Transverse colon (tissue), 4 donors: ENCODE measurements around the gene FGD5. TPM values are rescaled to one million over a fixed set of nuclear protein-coding genes. Genes with fewer than 3 reads are reported as not detected.
A peak's percentile ranks its signal among the peaks of the same experiment; 100 is the strongest.

Experiments
- DNase-seq: peaks from one replicate; pipeline ENCODE4 v3.0.0-alpha.2; 2019
- H3K27ac ChIP-seq, 4 donors: fragments of 200-600 bp; sonication (generic); 2 replicates each; pipeline ENCODE4 v1.5.1; 2016 to 2018; ENCODE audit warnings: inconsistent platforms in 4 of 4
- H3K27me3 ChIP-seq: fragments of 200-600 bp; sonication (generic); 2 replicates; pipeline ENCODE4 v1.5.1; 2017; ENCODE audit warnings: inconsistent platforms
- H3K36me3 ChIP-seq, 4 donors: fragments of 200-600 bp; sonication (generic); 2 replicates each; pipeline ENCODE4 v1.5.1; 2017 to 2019; ENCODE audit warnings: inconsistent platforms in 4 of 4
- H3K4me1 ChIP-seq, 4 donors: fragments of 200-600 bp; sonication (generic); 2 replicates each; pipeline ENCODE4 v1.5.1; 2017 to 2020; ENCODE audit warnings: inconsistent platforms in 4 of 4
- H3K4me3 ChIP-seq, 4 donors: fragments of 200-600 bp; sonication (generic); 1 replicate in 1 of 4; 2 replicates in 3 of 4; pipeline versions ENCODE4 v1.5.1 to v1.6.1; 2017 to 2019; ENCODE audit warnings: inconsistent platforms in 4 of 4
- H3K9me3 ChIP-seq, 2 donors: fragments of 200-600 bp; sonication (generic); 2 replicates each; pipeline ENCODE4 v1.5.1; 2017 to 2019; ENCODE audit warnings: inconsistent platforms in 2 of 2
- CTCF ChIP-seq, 5 experiments: fragments of 200-600 bp in 3 of 5; fragments of 450-650 bp in 2 of 5; sonication (generic) in 3 of 5; IDR thresholded peaks; 1 replicate in 2 of 5; 2 replicates in 3 of 5; pipeline ENCODE4 v1.5.1; 2016 to 2017; ENCODE audit warnings: antibody characterized with exemption in 5 of 5, inconsistent platforms in 3 of 5, mild to moderate bottlenecking in 2 of 5, moderate library complexity in 1 of 5
- EP300 ChIP-seq: sonication (generic); formaldehyde crosslinking; IDR thresholded peaks from one replicate; pipeline ENCODE4 v1.6.1; 2017; ENCODE audit warnings: antibody characterized with exemption, low read depth
- POLR2A ChIP-seq: fragments of 450-650 bp; IDR thresholded peaks from one replicate; pipeline ENCODE4 v1.6.1; 2016; ENCODE audit warnings: antibody characterized with exemption, mild to moderate bottlenecking, moderate library complexity
- POLR2AphosphoS5 ChIP-seq, 3 donors: sonication (generic); formaldehyde crosslinking; IDR thresholded peaks; one replicate each; pipeline ENCODE4 v1.6.1; 2016; ENCODE audit warnings: antibody characterized with exemption in 3 of 3
- WGBS, 2 donors: methylation state at CpG; one replicate each; pipeline ENCODE4 v1.1.5; 2018; ENCODE audit warnings: low coverage in 1 of 2; 5-methylcytosine and 5-hydroxymethylcytosine counted together
- in situ Hi-C, 4 donors: fragments of 200-750 bp; cut with MboI; loops; one replicate each; pipeline versions ENCODE4 v1.15.0 to v1.15.1; 2017; ENCODE audit warnings: low sequenced_read_pairs in 3 of 4, low pct_ligation_motif_present in 1 of 4, low pct_unique_long_range_greater_than_20kb in 1 of 4
- intact Hi-C: fragments of 100-400 bp; cut with DNase I; formaldehyde crosslinking; loops from one replicate; pipeline ENCODE4 v1.15.1; 2023; ENCODE audit warnings: low total_unique reads
- total RNA-seq, 4 donors: library from RNA; depleted of rRNA; stranded (reverse); fragments of >200 nt; gene quantifications; one replicate each; pipeline ENCODE4 v1.1.0, GENCODE V29; 2016

The FGD5 gene
- total RNA-seq, 4 donors from 2014 or later = 5.6 to 15.9 (median 10.2) TPM

DNA sequence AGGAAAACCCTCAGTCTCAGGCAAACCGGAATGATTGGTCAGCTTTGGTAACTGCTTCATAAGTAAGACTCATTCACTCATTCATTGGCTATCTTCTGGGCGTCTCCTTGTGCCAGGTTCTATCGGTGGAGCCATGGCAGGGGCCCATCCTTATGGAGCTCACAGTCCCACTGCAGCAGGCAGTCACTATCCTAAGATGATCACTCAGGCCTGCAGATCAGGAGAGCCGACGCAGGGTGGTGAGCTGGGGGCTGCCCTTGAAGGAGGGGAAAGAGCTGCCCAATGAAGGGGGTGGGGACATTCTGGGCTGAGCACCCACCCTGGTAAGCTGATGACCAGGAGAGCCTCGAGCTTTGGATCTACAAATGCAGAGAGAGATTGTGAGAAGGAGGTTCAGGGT, 20.5 kb upstream of the FGD5 start:
- Histone ChIP-seq H3K27me3 (no peaks in the 10 kb centered on the region), H3K4me3 (no peak overlapping the region), H3K9me3 (no peaks in the 10 kb centered on the region), H3K27ac (no peak overlapping the region), H3K36me3 (no peaks in the 10 kb centered on the region), H3K4me1 (peaks cover 0 to 23% (median 2%) of the 10 kb centered on the region in 4 donors)
- intact Hi-C loops (no loop called here), in situ Hi-C loops (loop anchor here in 2 of 4 donors (10.0 kb wide), 2 partner anchors 117 to 127 kb away; no protein-coding TSS in a partner anchor)
- WGBS, 2 donors = 85% methylated on average over 6 of the region's 6 CpGs; no CpG with 5 or more reads in 1 of the 2 donors
- TF ChIP-seq EP300 (no peak), POLR2AphosphoS5 (IDR thresholded peaks at IDR 0.05) (no peak), CTCF (IDR thresholded peaks at IDR 0.05) (no peak), POLR2A (no peak)
- DNase-seq = no peak

GRCh38 chr3:14799146-14799545, 19.6 kb upstream of the FGD5 start:
- in situ Hi-C loops = loop anchor here in 2 of 4 donors (10.0 kb wide), 2 partner anchors 116 to 126 kb away; no protein-coding TSS in a partner anchor
- intact Hi-C loops = no loop called here

GRCh38 chr3:14801031-14801430, 17.7 kb upstream of the FGD5 start:
- intact Hi-C loops (no loop called here), in situ Hi-C loops (no loop called here)
- no peak for TF ChIP-seq EP300
- TF ChIP-seq POLR2AphosphoS5 (IDR thresholded peaks at IDR 0.05) = no peak
- TF ChIP-seq CTCF (IDR thresholded peaks at IDR 0.05) = no peak
- TF ChIP-seq POLR2A = no peak
- Histone ChIP-seq H3K4me3 (no peak overlapping the region), H3K27ac (no peak overlapping the region), H3K9me3 (no peaks in the 10 kb centered on the region), H3K36me3 (no peaks in the 10 kb centered on the region), H3K27me3 (no peaks in the 10 kb centered on the region), H3K4me1 (peaks cover 0 to 37% (median 9%) of the 10 kb centered on the region in 4 donors)
- WGBS, 2 donors = 84 to 93% methylated on average over 3 to 9 of the region's 9 CpGs
- DNase-seq = no peak

More at GRCh38 chr3:14799146-14799545, 19.6 kb upstream of the FGD5 start:
- Histone ChIP-seq H3K4me3 (no peak overlapping the region), H3K27me3 (no peaks in the 10 kb centered on the region), H3K36me3 (no peaks in the 10 kb centered on the region), H3K27ac (no peak overlapping the region), H3K9me3 (no peaks in the 10 kb centered on the region), H3K4me1 (peaks cover 0 to 32% (median 5%) of the 10 kb centered on the region in 4 donors)
- TF ChIP-seq POLR2AphosphoS5 (IDR thresholded peaks at IDR 0.05) (no peak), EP300 (no peak), CTCF (IDR thresholded peaks at IDR 0.05) (no peak), POLR2A (no peak)
- WGBS, 2 donors = 54 to 67% methylated on average over 3 to 4 of the region's 4 CpGs
- DNase-seq = no peak

DNA sequence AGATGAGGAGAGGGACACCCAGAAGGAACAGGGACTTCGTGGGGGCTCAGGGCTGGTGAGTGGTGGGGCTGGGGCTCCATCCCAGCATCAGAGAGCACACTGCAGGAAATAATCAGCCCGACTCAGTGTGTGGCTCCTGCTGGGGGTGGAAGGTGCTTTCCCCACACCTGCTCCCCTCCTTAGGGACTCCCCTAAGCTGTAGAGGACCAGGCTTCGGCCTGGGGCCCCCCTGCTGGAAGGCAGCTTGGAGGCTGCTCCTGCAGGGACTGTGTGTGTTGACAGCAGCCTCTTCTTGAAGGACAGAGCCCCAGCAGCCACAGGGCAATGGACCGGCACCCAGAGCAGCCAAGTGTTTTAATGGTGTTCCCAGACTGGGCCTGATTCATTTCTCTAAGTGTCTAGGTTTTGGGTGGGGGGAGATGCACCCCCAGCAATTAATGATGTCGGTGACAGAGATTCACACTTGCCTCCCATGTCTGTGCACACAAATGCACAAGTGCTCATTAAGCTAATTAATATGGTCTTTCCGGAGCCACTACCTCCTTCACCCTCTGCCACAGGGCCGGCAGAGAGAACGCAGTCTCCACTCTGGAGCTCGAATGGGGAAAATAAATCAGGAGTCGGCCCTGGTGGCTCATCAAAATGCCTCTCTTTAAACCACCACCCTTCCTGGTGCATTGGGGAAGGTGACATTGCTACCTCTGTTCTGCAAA, 16.9 kb upstream of the FGD5 start:
- no peaks in the 10 kb centered on the region for H3K27me3 ChIP-seq
- H3K4me3 ChIP-seq = no peak overlapping the region
- no peaks in the 10 kb centered on the region for H3K9me3 ChIP-seq
- H3K36me3 ChIP-seq = no peaks in the 10 kb centered on the region
- WGBS, 2 donors = 50 to 64% methylated on average over 1 to 9 of the region's 10 CpGs
- DNase-seq = no peak
- H3K27ac ChIP-seq = peak overlapping the region in 1 of 4 donors; percentile 55
- peaks cover 0 to 37% (median 9%) of the 10 kb centered on the region in 4 donors for H3K4me1 ChIP-seq
- TF ChIP-seq EP300 (no peak), CTCF (IDR thresholded peaks at IDR 0.05) (no peak), POLR2AphosphoS5 (IDR thresholded peaks at IDR 0.05) (no peak), POLR2A (no peak)
- intact Hi-C loops = no loop called here
- in situ Hi-C loops = no loop called here
